ENCODE data around the gene AGBL1. TPM values are rescaled to one million over a fixed set of nuclear protein-coding genes. Genes with fewer than 3 reads are reported as not detected.

Gene AGBL1
- total RNA-seq, 1 donor from 2014 or later, result not detected

DNA sequence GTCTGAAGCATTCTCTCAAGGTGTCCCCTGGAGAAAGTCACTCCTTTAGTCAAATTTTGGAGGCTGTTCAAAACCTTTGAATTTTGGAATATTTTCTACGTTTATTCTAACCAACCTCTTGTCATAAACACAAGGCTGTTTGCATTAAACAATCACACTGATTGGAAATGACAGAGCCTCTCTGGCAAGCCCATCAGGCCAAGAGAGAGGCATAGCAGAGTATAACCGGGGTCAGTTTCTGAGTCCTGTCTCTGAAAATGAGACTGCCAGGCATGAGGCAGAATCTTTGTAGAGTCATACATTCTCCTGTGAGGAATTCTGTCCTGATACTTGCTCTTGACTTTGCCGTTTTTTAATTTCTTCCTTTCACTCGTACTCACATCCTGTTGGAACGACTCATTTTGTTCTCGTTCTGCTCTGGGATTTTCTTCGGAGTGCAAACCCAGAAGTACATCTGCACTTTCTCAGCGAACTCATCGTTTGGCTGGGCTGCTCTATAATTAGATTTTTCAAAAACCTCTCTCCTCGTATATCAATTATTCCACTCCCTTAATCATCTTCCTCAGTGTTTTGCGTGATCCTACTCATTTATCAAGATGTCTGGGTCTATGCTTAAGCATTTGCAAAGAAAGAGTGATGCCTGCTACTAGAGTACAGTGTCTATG, 114.2 kb downstream of the AGBL1 start:
- H3K27ac Mint-ChIP-seq (ENCODE audit: unreplicated experiment), result no peak overlapping the region
- DNase-seq (ENCODE audit: extremely low spot score, unreplicated experiment), result no peak
- TF ChIP-seq CTCF (IDR thresholded peaks at IDR 0.05), result no peak
- H3K4me3 Mint-ChIP-seq (ENCODE audit: unreplicated experiment), result no peak overlapping the region
- no peaks in the 10 kb centered on the region for H3K27me3 Mint-ChIP-seq (ENCODE audit: unreplicated experiment)
- no peaks in the 10 kb centered on the region for H3K9me3 Mint-ChIP-seq (ENCODE audit: unreplicated experiment)
- H3K4me1 Mint-ChIP-seq (ENCODE audit: unreplicated experiment), result no peaks in the 10 kb centered on the region
- no peaks in the 10 kb centered on the region for H3K36me3 Mint-ChIP-seq (ENCODE audit: unreplicated experiment)

DNA sequence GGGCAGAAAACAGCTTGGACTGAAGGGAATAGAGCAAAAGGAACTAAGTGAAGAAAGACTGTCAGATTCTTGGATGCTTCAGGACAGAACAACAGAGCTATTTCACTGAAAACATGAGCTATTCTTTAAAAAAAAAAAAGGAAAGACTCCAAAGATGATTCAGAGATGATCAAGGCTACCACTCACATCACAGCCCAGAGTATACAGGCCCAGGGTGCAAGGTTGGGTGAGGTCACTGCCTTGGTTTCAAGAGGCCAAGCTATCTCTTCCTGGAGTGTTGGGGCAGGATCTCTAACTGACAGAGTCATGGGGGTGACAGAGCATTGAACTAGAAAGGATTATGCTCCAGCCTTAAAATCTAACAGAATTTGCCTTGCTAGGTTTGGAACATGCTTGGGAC, 118.1 kb downstream of the AGBL1 start:
- TF ChIP-seq CTCF (IDR thresholded peaks at IDR 0.05), result no peak
- Mint-ChIP-seq H3K9me3 (ENCODE audit: unreplicated experiment) (no peaks in the 10 kb centered on the region), H3K4me1 (ENCODE audit: unreplicated experiment) (no peaks in the 10 kb centered on the region), H3K27me3 (ENCODE audit: unreplicated experiment) (no peaks in the 10 kb centered on the region), H3K27ac (ENCODE audit: unreplicated experiment) (no peak overlapping the region), H3K4me3 (ENCODE audit: unreplicated experiment) (no peak overlapping the region), H3K36me3 (ENCODE audit: unreplicated experiment) (no peaks in the 10 kb centered on the region)
- DNase-seq (ENCODE audit: extremely low spot score, unreplicated experiment), result no peak

DNA sequence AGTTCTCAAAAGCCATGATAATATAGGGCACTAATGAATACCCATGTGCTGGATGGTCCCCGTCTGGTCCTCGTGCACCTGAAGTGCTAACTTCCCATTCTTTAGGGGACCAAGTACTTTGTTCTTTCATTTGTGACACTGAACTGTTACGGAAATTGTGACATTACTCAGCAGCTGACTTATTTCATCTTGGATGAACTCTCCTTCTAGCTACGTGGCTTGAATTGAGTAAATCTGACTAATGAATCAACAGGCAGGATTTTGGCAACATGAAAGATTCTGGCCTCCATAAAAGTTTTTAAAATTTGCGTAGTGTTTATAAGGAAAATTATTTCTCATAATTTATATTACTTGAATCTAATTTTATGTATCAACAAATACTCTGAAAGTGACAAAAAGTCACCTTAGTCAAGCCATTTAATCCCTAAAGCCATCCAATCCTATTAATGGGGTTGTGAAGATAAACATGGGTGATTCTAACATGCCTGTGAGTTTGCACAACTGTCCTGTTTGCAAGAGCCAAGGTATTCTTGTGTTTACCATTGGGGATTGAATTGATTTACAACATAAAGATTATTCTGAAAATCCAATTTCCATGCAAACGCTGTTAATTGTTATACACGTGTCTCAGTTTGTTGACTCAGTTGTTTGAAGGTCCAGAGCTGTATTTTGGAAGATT, 119.9 kb downstream of the AGBL1 start:
- H3K4me3 Mint-ChIP-seq (ENCODE audit: unreplicated experiment), result no peak overlapping the region
- no peaks in the 10 kb centered on the region for H3K4me1 Mint-ChIP-seq (ENCODE audit: unreplicated experiment)
- DNase-seq (ENCODE audit: extremely low spot score, unreplicated experiment), result no peak
- no peaks in the 10 kb centered on the region for H3K36me3 Mint-ChIP-seq (ENCODE audit: unreplicated experiment)
- TF ChIP-seq CTCF (IDR thresholded peaks at IDR 0.05), result no peak
- no peaks in the 10 kb centered on the region for H3K27me3 Mint-ChIP-seq (ENCODE audit: unreplicated experiment)
- H3K27ac Mint-ChIP-seq (ENCODE audit: unreplicated experiment), result no peak overlapping the region
- no peaks in the 10 kb centered on the region for H3K9me3 Mint-ChIP-seq (ENCODE audit: unreplicated experiment)

GRCh38 chr15:86201313-86202008, 121.8 kb downstream of the AGBL1 start:
- Mint-ChIP-seq H3K27me3 (ENCODE audit: unreplicated experiment) (no peaks in the 10 kb centered on the region), H3K9me3 (ENCODE audit: unreplicated experiment) (peaks cover 2% of the 10 kb centered on the region), H3K36me3 (ENCODE audit: unreplicated experiment) (no peaks in the 10 kb centered on the region), H3K4me3 (ENCODE audit: unreplicated experiment) (no peak overlapping the region), H3K4me1 (ENCODE audit: unreplicated experiment) (no peaks in the 10 kb centered on the region), H3K27ac (ENCODE audit: unreplicated experiment) (no peak overlapping the region)
- no peak for TF ChIP-seq CTCF (IDR thresholded peaks at IDR 0.05)
- DNase-seq (ENCODE audit: extremely low spot score, unreplicated experiment), result no peak

- Mint-ChIP-seq H3K36me3 (ENCODE audit: unreplicated experiment) (no peaks in the 10 kb centered on the region), H3K27ac (ENCODE audit: unreplicated experiment) (no peak overlapping the region), H3K4me3 (ENCODE audit: unreplicated experiment) (no peak overlapping the region), H3K9me3 (ENCODE audit: unreplicated experiment) (peaks cover 6% of the 10 kb centered on the region), H3K27me3 (ENCODE audit: unreplicated experiment) (no peaks in the 10 kb centered on the region), H3K4me1 (ENCODE audit: unreplicated experiment) (no peaks in the 10 kb centered on the region)
- no peak for DNase-seq (ENCODE audit: extremely low spot score, unreplicated experiment)
- no peak for TF ChIP-seq CTCF (IDR thresholded peaks at IDR 0.05)
These were observed 123.8 kb downstream of the AGBL1 start for GRCh38 chr15:86203462-86203861.

All from osteocyte (in vitro differentiated cells).